ENCODE measurements around the gene SLC35D2. TPM values are rescaled to one million over a fixed set of nuclear protein-coding genes. Genes with fewer than 3 reads are reported as not detected.

Gene SLC35D2
- total RNA-seq, 1 experiment from 2014 or later, result 19.0 TPM

DNA sequence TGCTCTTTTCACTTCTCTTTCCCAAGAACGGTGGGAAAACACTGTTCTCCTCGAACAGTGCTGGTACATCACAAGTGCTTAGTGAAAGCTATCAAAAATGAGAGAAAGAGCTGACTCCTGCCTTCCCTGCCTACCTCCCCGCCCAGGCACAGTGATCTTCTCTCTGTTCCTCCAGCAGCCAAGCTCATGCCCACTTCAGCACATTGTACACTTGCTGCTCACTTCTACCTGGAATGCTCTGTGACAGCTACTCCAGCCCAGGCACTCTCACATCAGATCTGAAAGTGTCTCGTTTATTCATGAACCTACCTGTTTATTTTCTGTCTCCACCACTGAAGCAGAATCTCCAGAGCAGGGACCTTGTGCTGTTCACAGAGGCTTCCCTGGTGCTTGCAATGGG lies 1.8 kb downstream of the SLC35D2 start:
- Histone ChIP-seq H3K18ac (ENCODE audit: insufficient read length, low read depth, low read length) (no peak overlapping the region), H4K91ac (ENCODE audit: insufficient read length, low read depth, low read length) (no peak overlapping the region), H3T11ph (ENCODE audit: low read length) (no peak overlapping the region), H4K5ac (ENCODE audit: insufficient read length, low read depth, low read length) (no peak overlapping the region), H2BK5ac (ENCODE audit: insufficient read length, low read length) (no peak overlapping the region), H2BK15ac (ENCODE audit: low read depth, low read length) (no peak overlapping the region), H3K4me2 (ENCODE audit: insufficient read depth, insufficient read length, low read length) (no peak overlapping the region), H3K4ac (ENCODE audit: low read depth, low read length) (no peak overlapping the region), H3K23me2 (ENCODE audit: insufficient read length, low read depth, low read length, poor library complexity, severe bottlenecking) (peaks cover 7% of the 10 kb centered on the region), H2BK12ac (ENCODE audit: insufficient read length, low read depth, low read length) (no peak overlapping the region), H3K4me1 (ENCODE audit: insufficient read depth, low read length) (no peaks in the 10 kb centered on the region; the same call in 1 of the 2 replicates), H3K27ac (ENCODE audit: insufficient read length, low read depth, low read length) (no peak overlapping the region), H3K14ac (ENCODE audit: insufficient read depth, low read length) (no peak overlapping the region), H2AFZ (ENCODE audit: low read length) (no peak overlapping the region), H2BK120ac (ENCODE audit: low read depth, low read length, poor library complexity, severe bottlenecking) (no peak overlapping the region), H2AK5ac (ENCODE audit: insufficient read length, low read length) (no peak overlapping the region), H3K27me3 (ENCODE audit: insufficient read depth, low read length) (no peaks in the 10 kb centered on the region), H2BK20ac (ENCODE audit: low read depth, low read length, poor library complexity, severe bottlenecking) (no peak overlapping the region), H4K20me1 (ENCODE audit: control insufficient read depth, insufficient read depth, insufficient read length) (no peaks in the 10 kb centered on the region), H3K79me2 (ENCODE audit: insufficient read depth, low read length) (no peaks in the 10 kb centered on the region), H3K56ac (ENCODE audit: insufficient read length, low read depth, low read length) (no peak overlapping the region), H3K9me3 (ENCODE audit: control insufficient read depth, low read depth, low read length) (no peaks in the 10 kb centered on the region), H3K23ac (ENCODE audit: insufficient read length, low read depth, low read length) (no peak overlapping the region), H3K79me1 (ENCODE audit: insufficient read depth, low read depth, low read length, poor library complexity, severe bottlenecking) (no peaks in the 10 kb centered on the region), H3K9ac (ENCODE audit: extremely low read depth, insufficient read length, low read length) (no peak overlapping the region), H4K8ac (replicated peaks; ENCODE audit: insufficient read length, low read depth, low read length) (no peak overlapping the region)
- Mint-ChIP-seq H3K4me3 (no peak overlapping the region), H3K36me3 (ENCODE audit: insufficient read depth in 1 of 3, low read depth in 3 of 3) (peaks cover 0 to 11% (median 4%) of the 10 kb centered on the region in 3 experiments; a peak in 3 of 7 replicates), H3K27me3 (ENCODE audit: low read depth) (no peaks in the 10 kb centered on the region), H3K4me1 (peaks cover 18 to 34% of the 10 kb centered on the region in 2 experiments), H3K27ac (no peak overlapping the region), H3K9me3 (no peaks in the 10 kb centered on the region)
- DNase-seq, result no peak
- TF ChIP-seq, protein P1, sequence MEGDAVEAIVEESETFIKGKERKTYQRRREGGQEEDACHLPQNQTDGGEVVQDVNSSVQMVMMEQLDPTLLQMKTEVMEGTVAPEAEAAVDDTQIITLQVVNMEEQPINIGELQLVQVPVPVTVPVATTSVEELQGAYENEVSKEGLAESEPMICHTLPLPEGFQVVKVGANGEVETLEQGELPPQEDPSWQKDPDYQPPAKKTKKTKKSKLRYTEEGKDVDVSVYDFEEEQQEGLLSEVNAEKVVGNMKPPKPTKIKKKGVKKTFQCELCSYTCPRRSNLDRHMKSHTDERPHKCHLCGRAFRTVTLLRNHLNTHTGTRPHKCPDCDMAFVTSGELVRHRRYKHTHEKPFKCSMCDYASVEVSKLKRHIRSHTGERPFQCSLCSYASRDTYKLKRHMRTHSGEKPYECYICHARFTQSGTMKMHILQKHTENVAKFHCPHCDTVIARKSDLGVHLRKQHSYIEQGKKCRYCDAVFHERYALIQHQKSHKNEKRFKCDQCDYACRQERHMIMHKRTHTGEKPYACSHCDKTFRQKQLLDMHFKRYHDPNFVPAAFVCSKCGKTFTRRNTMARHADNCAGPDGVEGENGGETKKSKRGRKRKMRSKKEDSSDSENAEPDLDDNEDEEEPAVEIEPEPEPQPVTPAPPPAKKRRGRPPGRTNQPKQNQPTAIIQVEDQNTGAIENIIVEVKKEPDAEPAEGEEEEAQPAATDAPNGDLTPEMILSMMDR (conservative IDR thresholded peaks at IDR 0.05), result no peak
- no CpG with 5 or more reads among the region's 4 CpGs for WGBS (ENCODE audit: extremely low coverage, insufficient read length, low lambda C conversion rate)
